Measurements from ENCODE around the gene SP7. TPM values are rescaled to one million over a fixed set of nuclear protein-coding genes. Genes with fewer than 3 reads are reported as not detected.
"Not testable (repeated sequence)": the region's sequence is repeated elsewhere in the genome, so short reads cannot be mapped to it uniquely, and the experiment has no call there.

Gene SP7
- total and polyA plus RNA-seq, 2 experiments from 2014 or later = not detected

DNA sequence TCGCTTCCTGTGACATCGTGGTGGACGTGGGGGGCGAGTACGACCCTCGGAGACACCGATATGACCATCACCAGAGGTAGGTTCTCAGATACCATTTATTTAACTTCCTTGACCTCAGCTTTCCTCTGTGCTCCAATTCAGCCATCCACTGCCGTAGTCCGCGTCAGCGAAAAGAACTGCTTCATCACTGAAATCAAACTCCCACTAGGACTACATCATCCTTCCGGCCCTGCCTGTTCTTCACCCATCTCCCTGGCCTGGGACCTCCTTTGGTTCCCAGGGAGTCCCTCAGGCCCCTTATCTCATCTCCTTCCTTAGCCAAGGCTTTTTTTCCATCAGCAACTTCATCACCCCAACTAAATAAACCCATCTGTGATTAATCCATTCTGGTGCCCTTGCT, 36.0 kb downstream of the SP7 start:
- Histone ChIP-seq H3K4me3 (peak overlapping the region; percentile 82), H4K20me1 (ENCODE audit: insufficient read depth) (no peaks in the 10 kb centered on the region), H3K27me3 (replicated peaks; ENCODE audit: insufficient read depth) (no peaks in the 10 kb centered on the region), H3K36me3 (ENCODE audit: low read depth) (0 out of 2 replicates have a peak, but pooled peaks cover 4% of the 10 kb centered on the region), H3K9ac (peak overlapping the region; percentile 96), H3K27ac (peak overlapping the region; percentile 100), H3K4me1 (ENCODE audit: insufficient read depth) (peaks cover 41% of the 10 kb centered on the region), H3K4me2 (ENCODE audit: unreplicated experiment) (peak overlapping the region; percentile 90), H3F3A (ENCODE audit: insufficient read depth) (peaks cover 45% of the 10 kb centered on the region), H3K79me2 (ENCODE audit: insufficient read depth) (peaks cover 68% of the 10 kb centered on the region), H3K9me3 (ENCODE audit: low read depth) (no peaks in the 10 kb centered on the region), H3K9me2 (ENCODE audit: insufficient read depth) (no peaks in the 10 kb centered on the region), H2AFZ (0 out of 2 replicates have a peak overlapping the region, but pooled peaks have one; percentile 27)
- peak; percentile 84 for DNase-seq
- in situ Hi-C loops (cut with MboI) = no loop called here
- 3% methylated on average over 12 of the region's 12 CpGs for WGBS, 2 experiments (ENCODE audit: low coverage in 1 of 2, low lambda C conversion rate in 2 of 2, missing lambda C conversion rate in 2 of 2)
- TF ChIP-seq EZH2phosphoT487 (IDR thresholded peaks at IDR 0.05; ENCODE audit: insufficient read depth, low read depth) = no peak
- TF ChIP-seq EZH2 (IDR thresholded peaks at IDR 0.05; ENCODE audit: insufficient read depth, poor library complexity, severe bottlenecking) = no peak

DNA sequence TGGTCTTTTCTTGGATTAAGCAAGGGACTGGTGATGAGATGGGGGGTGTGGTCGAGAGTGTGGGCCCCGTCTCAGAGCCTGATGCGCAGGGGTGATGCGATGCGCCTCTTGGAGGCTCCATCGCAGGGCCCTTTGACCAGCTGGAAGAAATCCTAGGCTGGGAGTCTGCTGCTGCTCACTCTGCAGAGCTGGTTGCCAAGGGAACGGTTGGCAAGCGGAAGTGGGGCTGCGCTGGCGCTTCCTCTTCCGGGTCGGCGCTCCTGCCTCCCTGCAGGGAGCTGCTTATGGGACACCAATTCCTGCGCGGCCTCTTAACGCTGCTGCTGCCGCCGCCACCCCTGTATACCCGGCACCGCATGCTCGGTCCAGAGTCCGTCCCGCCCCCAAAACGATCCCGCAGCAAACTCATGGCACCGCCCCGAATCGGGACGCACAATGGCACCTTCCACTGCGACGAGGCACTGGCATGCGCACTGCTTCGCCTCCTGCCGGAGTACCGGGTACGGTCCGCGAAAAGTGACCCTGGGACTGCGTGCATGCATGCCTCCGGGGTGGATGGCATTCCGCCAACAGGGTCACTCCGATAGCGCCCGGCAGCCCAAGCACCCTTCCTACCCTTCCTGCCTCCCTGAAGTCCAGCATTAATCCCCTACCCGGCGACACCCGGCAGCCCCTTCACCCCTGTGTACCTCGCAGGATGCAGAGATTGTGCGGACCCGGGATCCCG, 36.5 kb downstream of the SP7 start, which contains the start of gene MYG1:
Gene MYG1, plus strand, starts transcription at position 242 of the 727 bp plus-strand sequence. Its CDS starts 43 bp downstream, at position 285.
- 2% methylated on average over 44 to 51 of the region's 51 CpGs for WGBS, 2 experiments (ENCODE audit: low coverage in 1 of 2, low lambda C conversion rate in 2 of 2, missing lambda C conversion rate in 2 of 2)
- peak; percentile 93 for DNase-seq
- H3K27ac ChIP-seq = peak within 1 kb of the TSS; percentile 100
- TF ChIP-seq EZH2 (IDR thresholded peaks at IDR 0.05; ENCODE audit: insufficient read depth, poor library complexity, severe bottlenecking) (no peak), EZH2phosphoT487 (IDR thresholded peaks at IDR 0.05; ENCODE audit: insufficient read depth, low read depth) (no peak)
- H3K4me3 ChIP-seq = peak within 1 kb of the TSS; percentile 82
- no peaks in the 10 kb centered on the region for H3K9me3 ChIP-seq (ENCODE audit: low read depth)
- H3K4me2 ChIP-seq (ENCODE audit: unreplicated experiment) = peak within 1 kb of the TSS; percentile 90
- H2AFZ ChIP-seq = 0 out of 2 replicates have a peak within 1 kb of the TSS, but pooled peaks have one; percentile 27
- peaks cover 67% of the 10 kb centered on the region for H3K79me2 ChIP-seq (ENCODE audit: insufficient read depth)
- peaks cover 46% of the 10 kb centered on the region for H3K4me1 ChIP-seq (ENCODE audit: insufficient read depth)
- H3K27me3 ChIP-seq (replicated peaks; ENCODE audit: insufficient read depth) = no peaks in the 10 kb centered on the region
- H3K9me2 ChIP-seq (ENCODE audit: insufficient read depth) = no peaks in the 10 kb centered on the region
- H3K9ac ChIP-seq = peak within 1 kb of the TSS; percentile 96
- in situ Hi-C loops (cut with MboI) = no loop called here
- peaks cover 50% of the 10 kb centered on the region for H3F3A ChIP-seq (ENCODE audit: insufficient read depth)
- H3K36me3 ChIP-seq (ENCODE audit: low read depth) = 0 out of 2 replicates have a peak, but pooled peaks cover 4% of the 10 kb centered on the region
- no peaks in the 10 kb centered on the region for H4K20me1 ChIP-seq (ENCODE audit: insufficient read depth)

DNA sequence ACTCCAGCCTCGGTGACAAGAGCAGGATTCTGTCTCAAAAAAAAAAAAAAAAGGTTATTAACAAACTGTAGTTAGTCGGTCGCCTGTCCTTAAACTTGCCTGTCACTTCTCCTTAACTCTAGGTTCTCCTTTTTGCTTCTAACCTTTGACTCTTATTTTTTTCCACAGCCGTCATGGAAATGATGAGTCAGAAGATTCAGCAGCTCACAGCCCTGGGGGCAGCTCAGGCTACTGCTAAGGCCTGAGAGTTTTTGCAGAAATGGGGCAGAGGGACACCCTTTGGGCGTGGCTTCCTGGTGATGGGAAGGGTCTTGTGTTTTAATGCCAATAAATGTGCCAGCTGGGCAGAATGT, 37.1 kb downstream of the SP7 start:
- Histone ChIP-seq H3K4me3 (peak overlapping the region; percentile 82), H3K9me3 (ENCODE audit: low read depth) (no peaks in the 10 kb centered on the region), H3K27me3 (replicated peaks; ENCODE audit: insufficient read depth) (no peaks in the 10 kb centered on the region), H3K36me3 (ENCODE audit: low read depth) (0 out of 2 replicates have a peak, but pooled peaks cover 4% of the 10 kb centered on the region), H3K79me2 (ENCODE audit: insufficient read depth) (peaks cover 61% of the 10 kb centered on the region), H3K4me2 (ENCODE audit: unreplicated experiment) (peak overlapping the region; percentile 90), H3K9ac (peak overlapping the region; percentile 96), H4K20me1 (ENCODE audit: insufficient read depth) (no peaks in the 10 kb centered on the region), H3K27ac (peak overlapping the region; percentile 100), H3F3A (ENCODE audit: insufficient read depth) (peaks cover 55% of the 10 kb centered on the region), H2AFZ (no peak overlapping the region), H3K9me2 (ENCODE audit: insufficient read depth) (no peaks in the 10 kb centered on the region), H3K4me1 (ENCODE audit: insufficient read depth) (peaks cover 46% of the 10 kb centered on the region)
- peak; percentile 92 for DNase-seq
- in situ Hi-C loops (cut with MboI) = no loop called here
- no peak for TF ChIP-seq EZH2phosphoT487 (IDR thresholded peaks at IDR 0.05; ENCODE audit: insufficient read depth, low read depth)
- no peak for TF ChIP-seq EZH2 (IDR thresholded peaks at IDR 0.05; ENCODE audit: insufficient read depth, poor library complexity, severe bottlenecking)
- WGBS, 2 experiments (ENCODE audit: low coverage in 1 of 2, low lambda C conversion rate in 2 of 2, missing lambda C conversion rate in 2 of 2) = 27 to 29% methylated on average over 5 of the region's 5 CpGs

DNA sequence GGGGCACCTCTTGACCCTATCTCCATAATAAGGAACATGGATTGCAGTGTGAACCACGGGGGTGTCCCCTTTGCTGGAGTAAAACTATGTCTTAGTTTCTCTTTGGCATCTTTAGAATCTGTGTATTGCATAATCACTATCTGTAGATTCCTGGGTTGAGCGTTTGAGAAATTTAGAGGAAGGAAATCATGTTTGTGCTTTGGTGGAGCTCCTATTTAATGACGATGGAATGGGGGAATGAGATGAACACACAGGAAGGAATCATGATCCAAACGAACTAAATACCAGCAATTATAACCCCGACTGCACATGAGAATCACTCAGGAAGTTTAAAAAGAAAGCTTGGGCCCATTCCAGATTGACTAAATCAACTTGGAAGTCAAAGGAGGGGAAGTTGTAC, 38.0 kb downstream of the SP7 start:
- 0 to 1% methylated on average over 5 of the region's 5 CpGs for WGBS, 2 experiments (ENCODE audit: low coverage in 1 of 2, low lambda C conversion rate in 2 of 2, missing lambda C conversion rate in 2 of 2)
- Histone ChIP-seq H3K9me3 (ENCODE audit: low read depth) (no peaks in the 10 kb centered on the region), H3F3A (ENCODE audit: insufficient read depth) (peaks cover 55% of the 10 kb centered on the region), H3K4me1 (ENCODE audit: insufficient read depth) (peaks cover 46% of the 10 kb centered on the region), H3K4me3 (peak overlapping the region; percentile 93), H3K4me2 (ENCODE audit: unreplicated experiment) (peak overlapping the region; percentile 90), H3K27ac (peak overlapping the region; percentile 100), H3K79me2 (ENCODE audit: insufficient read depth) (peaks cover 52% of the 10 kb centered on the region), H4K20me1 (ENCODE audit: insufficient read depth) (no peaks in the 10 kb centered on the region), H3K9ac (peak overlapping the region; percentile 96), H2AFZ (no peak overlapping the region), H3K36me3 (ENCODE audit: low read depth) (0 out of 2 replicates have a peak, but pooled peaks cover 4% of the 10 kb centered on the region), H3K9me2 (ENCODE audit: insufficient read depth) (no peaks in the 10 kb centered on the region), H3K27me3 (replicated peaks; ENCODE audit: insufficient read depth) (no peaks in the 10 kb centered on the region)
- in situ Hi-C loops (cut with MboI) = no loop called here
- peak; percentile 98 for DNase-seq
- TF ChIP-seq EZH2phosphoT487 (IDR thresholded peaks at IDR 0.05; ENCODE audit: insufficient read depth, low read depth) (no peak), EZH2 (IDR thresholded peaks at IDR 0.05; ENCODE audit: insufficient read depth, poor library complexity, severe bottlenecking) (no peak)

DNA sequence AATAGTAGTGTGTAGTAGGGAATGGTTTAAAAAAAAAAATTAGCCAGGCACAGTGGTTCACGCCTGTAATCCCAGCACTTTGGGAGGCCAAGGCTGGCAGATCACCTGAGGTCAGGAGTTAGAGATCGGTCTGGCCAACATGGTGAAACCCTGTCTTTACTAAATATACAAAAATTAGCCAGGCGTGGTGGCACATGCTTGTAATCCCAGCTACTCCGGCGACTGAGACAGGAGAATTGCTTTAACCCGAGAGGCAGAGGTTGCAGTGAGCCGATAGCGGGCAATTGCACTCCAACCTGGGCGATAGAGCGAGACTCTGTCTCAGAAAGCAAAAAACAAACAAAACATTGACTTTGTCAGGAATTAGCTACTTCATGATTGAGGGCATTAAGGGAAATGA, 39.0 kb downstream of the SP7 start:
- H4K20me1 ChIP-seq (ENCODE audit: insufficient read depth); H3K9me2 ChIP-seq (ENCODE audit: insufficient read depth); in situ Hi-C loops (cut with MboI); DNase-seq; H3K36me3 ChIP-seq (ENCODE audit: low read depth); H2AFZ ChIP-seq; H3K9me3 ChIP-seq (ENCODE audit: low read depth); H3K27me3 ChIP-seq (replicated peaks; ENCODE audit: insufficient read depth): not testable (repeated sequence)
- WGBS, 2 experiments (ENCODE audit: low coverage in 1 of 2, low lambda C conversion rate in 2 of 2, missing lambda C conversion rate in 2 of 2) = 92 to 95% methylated on average over 10 of the region's 10 CpGs
- Histone ChIP-seq H3K4me2 (ENCODE audit: unreplicated experiment) (peak overlapping the region; percentile 90), H3K4me3 (peak overlapping the region; percentile 93), H3F3A (ENCODE audit: insufficient read depth) (peaks cover 55% of the 10 kb centered on the region), H3K9ac (peak overlapping the region; percentile 96), H3K4me1 (ENCODE audit: insufficient read depth) (peaks cover 46% of the 10 kb centered on the region), H3K79me2 (ENCODE audit: insufficient read depth) (peaks cover 42% of the 10 kb centered on the region), H3K27ac (peak overlapping the region; percentile 100)

All from GM23248 (cell line).